ENCODE data around the gene RIC3.

DNA sequence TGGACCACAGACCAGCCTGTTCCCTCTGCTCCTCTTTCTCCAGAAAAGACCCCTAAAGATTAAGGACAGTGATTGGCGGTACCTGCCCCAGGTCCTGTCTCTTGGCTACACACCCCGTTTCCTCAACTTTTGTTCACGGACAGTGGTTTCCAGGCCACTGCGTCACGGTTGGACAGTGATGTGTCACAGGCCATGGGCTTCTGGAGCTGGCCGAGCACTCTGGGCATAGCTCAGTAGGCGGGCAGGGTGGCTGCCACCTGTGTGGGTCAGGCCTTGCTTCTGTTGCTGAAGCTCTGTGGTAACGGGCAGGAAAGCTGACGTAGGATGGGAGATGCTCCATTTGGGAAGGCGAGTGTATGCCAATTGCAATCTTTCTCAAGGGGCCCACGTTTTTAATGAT is 74.2 kb downstream of the RIC3 start:
- TF ChIP-seq ELF4 (IDR thresholded peaks at IDR 0.05) (no peak), ARNT (IDR thresholded peaks at IDR 0.05) (no peak)
